NCI-H526 (cell line): Measurements from ENCODE around the gene LRRC49.
A peak's percentile ranks its signal among the peaks of the same experiment; 100 is the strongest.
"Not testable (repeated sequence)": the region's sequence is repeated elsewhere in the genome, so short reads cannot be mapped to it uniquely, and the experiment has no call there.

Experiments
- DNase-seq, 2 experiments: peaks; one replicate each; lab custom pipeline; 2025; lab: John Stamatoyannopoulos, UW

Gene LRRC49

GRCh38 chr15:70892002-70892911, at the start of gene LRRC49, which contains the start of gene THAP10:
LRRC49 (plus strand) TSS chr15:70892826; CDS start chr15:70892895, 69 bp downstream.
THAP10 (minus strand) TSS chr15:70892433; CDS start chr15:70892272, 161 bp downstream.
- DNase-seq: peak; percentile 97 to 98

- DNase-seq: no peak
Observed at GRCh38 chr15:70845602-70846360, 46.8 kb upstream of the LRRC49 start.

GRCh38 chr15:70851889-70852288, 40.7 kb upstream of the LRRC49 start:
- DNase-seq: no peak

DNA sequence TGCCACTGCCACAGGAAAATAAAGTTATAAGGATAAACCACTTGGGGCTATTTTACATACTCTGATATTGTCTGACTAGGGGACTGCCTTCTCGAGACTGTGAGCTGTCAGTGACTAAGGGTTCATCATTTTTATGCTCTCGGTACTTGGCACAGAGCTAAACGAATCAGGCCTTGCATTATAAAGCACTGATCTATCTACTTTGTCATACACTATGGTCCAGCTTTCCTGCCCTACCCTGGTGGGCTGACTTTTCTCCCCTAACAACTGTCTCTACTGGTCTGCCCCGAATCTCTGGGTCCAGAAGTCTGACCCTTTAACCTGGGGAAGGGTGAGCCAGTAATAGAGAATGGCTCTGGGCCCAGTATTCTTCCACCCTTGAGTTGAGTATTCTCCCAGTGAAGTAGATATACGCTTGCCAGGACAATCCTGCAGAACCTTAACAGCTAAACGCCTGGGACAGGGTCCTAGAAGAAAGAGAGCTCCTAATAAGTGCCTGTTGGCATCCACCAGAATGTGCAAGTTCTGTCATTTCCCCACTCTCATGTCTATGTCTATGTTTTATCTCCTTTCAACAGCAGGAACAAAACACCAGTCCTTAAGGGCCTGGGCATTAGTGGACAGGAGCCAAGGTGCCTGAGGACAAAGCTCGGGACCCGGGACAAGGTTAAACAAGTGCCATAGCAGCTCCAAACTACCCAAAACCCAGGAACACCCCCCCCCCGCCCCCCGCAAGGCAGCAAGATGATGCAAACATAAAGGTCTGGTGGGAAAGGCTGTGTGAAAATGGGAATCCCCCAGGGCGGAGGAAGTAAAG, 39.9 kb upstream of the LRRC49 start:
- DNase-seq: no peak

DNA sequence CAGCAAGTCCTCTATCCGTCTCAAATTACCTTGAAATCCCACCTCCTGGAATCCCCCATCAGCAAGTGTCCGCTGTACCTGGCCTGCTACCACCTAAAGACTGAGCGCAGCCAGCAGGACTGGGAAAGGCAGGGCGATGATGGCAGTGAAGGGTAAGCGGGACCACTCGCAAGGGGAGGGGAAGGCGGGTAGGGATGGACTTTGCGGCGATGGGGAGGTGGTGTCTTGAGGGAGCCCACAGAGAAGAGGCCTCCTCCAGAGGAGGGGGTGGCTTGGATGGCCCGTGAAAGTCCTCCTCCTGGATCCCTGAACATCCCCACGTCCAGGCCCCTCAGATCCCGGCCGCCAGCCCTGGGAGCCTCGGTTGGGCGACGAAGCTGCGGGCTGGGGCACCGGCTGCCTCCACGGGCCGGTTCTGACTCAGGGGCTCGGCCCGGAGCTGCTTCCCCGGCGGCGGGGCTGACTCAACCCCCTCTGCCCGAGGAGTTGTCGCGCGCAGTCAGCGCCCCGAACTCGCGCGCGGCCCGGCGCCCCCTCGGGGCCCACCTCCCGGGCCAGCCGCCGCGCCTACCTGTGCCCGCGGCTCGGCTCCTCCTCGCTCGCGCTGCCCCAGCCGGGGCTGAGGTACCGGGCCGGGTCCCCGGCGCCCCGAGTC, 39.2 kb upstream of the LRRC49 start:
- peak in 1 of 2 experiments; percentile 53 for DNase-seq

- DNase-seq: peak in 1 of 2 experiments; percentile 74
Observed at GRCh38 chr15:70853973-70854665, 38.5 kb upstream of the LRRC49 start, which contains the start of gene LARP6. LARP6 (minus strand) TSS chr15:70854157; CDS start chr15:70854088, 69 bp downstream.

DNA sequence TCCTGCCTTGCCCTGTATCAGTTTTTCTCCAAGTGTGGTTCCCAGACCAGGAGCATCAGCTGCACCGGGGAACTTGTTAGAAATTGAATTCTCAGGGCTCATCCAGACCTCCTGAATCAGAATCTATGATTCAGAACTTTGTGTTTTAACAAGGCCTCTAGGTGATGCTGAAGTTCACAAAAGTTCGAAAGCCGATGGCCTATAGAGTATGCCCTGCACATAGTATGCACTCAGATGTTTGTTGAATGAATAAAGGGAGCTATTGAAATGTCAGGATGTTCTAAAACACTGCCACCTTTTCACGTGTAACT, 38.0 kb upstream of the LRRC49 start:
- no peak for DNase-seq

DNA sequence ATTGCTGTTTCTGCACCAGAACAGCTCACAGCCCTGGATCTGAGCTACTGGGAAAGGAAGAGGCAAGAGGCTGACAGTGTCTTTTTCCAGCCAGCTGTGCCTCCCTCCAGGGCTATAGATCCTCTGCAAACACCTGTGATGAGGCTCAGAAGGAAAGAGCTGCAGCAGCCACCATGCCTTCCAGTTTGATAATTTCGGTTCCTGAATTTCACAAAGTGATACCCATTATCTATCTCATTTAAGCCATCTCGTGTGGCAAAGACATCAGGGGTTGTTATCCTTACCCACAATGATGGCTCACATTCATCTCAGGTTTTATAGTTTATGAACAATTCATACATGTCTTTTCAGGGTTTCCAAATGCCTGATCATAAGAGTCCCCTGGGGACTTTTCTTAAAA, 36.9 kb upstream of the LRRC49 start:
- no peak for DNase-seq

DNA sequence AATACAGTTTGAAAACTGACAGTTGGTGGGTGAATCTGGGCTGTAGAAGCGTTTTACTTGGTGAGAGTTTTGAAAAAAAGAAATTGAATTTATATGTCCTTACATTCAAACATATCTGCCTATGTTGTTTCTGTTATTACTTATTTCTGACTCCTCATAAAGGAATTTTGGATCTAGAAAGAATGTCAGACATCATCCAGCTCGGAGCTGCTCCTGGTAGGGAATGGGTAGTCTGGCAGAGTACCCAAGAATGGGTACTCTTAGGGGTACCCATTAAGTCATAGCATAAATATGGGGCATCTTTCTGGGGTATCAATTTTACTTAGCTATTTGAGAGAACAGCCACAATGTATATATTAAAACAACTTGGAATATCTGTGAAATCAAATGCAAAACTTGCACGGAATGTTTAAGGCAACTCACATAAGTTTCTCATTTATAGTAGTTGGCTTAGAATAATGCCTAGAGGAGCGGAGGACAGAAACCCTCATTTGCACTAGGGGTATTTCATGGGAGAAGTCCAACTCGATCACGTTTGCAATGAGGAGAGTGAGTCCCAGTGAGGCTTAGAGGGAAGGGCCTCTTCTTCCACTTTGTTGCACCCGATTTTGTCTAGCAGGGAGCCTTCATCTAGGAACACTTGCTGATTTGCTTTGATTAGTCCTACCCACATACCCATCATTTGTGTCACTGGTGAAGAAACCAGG, 36.3 kb upstream of the LRRC49 start:
- no peak for DNase-seq

DNA sequence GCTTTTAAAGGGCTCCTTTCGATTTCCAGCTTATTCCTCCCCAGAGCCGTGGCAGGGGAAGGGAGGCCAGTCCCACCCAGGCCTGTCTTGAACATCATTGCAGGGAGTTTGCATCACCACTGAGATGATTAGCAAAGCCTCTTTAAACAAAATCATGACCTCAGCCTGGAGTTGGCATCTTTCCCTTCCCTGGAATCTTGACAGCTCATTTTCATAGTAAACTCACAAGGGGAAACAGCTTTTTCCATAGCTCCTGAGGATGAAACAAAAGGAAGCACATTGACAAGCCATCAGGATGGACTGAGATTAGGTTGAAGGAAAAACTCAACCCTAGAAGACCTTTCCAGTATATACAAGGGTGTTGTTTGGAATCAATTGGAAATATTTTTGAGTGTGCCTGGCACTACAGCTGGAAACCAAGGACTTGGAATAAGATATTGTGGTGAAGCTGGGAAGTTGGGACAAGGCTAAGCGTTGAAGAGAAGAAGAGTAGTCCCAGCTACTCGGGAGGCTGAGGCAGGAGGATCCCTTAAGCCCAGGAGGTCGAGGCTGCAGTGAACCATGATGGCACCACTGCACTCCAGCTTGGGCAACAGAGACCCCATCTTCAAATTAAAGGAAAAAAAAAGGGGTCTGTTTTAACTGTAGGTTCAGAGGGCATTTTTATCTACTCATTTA, 35.6 kb upstream of the LRRC49 start:
- DNase-seq: no peak

GRCh38 chr15:70857562-70858285, 34.9 kb upstream of the LRRC49 start:
- DNase-seq: no peak

DNA sequence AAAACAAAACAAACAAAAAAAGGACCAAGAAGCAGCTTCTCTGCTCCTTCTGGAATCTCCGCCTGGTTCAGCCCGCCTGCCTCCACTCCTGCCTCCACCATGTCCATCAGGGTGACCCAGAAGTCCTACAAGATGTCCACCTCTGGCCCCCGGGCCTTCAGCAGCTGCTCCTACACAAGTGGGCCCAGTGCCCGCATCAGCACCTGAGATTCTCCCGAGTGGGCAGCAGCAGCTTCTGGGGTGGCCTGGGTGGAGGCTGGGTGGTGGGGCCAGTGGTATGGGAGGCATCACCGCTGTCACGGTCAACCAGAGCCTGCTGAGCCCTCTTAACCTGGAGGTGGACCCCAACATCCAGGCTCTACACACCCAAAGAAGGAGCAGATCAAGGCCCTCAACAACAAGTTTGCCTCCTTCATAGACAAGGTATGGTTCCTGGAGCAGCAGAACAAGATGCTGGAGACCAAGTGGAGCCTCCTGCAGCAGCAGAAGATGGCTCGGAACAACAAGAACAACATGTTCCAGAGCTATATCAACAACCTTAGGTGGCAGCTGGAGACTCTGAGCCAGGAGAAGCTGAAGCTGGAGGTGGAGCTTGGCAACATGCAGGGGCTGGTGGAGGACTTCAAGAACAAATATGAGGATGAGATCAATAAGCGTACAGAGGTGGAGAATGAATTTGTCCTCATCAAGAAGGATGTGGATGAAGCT, 33.9 kb upstream of the LRRC49 start:
- not testable (repeated sequence) for DNase-seq

GRCh38 chr15:70859322-70859908, 33.2 kb upstream of the LRRC49 start:
- no peak for DNase-seq

DNA sequence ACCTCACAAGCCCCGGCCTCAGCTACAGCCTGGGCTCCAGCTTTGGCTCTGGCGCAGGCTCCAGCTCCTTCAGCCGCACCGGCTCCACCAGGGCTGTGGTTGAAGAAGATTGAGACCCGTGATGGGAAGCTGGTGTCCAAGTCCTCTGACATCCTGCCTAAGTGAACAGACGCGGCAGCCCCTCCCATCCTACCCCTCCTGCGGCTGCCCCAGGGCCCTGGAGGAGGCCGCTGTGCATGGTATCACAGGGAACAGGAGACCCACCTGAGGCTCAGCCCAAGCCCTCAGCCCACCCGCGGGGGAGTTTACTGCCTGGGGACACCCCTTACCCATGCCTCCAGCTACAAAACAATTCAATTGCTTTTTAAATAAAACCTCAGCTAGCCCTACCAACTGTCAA, 32.6 kb upstream of the LRRC49 start:
- no peak for DNase-seq

DNA sequence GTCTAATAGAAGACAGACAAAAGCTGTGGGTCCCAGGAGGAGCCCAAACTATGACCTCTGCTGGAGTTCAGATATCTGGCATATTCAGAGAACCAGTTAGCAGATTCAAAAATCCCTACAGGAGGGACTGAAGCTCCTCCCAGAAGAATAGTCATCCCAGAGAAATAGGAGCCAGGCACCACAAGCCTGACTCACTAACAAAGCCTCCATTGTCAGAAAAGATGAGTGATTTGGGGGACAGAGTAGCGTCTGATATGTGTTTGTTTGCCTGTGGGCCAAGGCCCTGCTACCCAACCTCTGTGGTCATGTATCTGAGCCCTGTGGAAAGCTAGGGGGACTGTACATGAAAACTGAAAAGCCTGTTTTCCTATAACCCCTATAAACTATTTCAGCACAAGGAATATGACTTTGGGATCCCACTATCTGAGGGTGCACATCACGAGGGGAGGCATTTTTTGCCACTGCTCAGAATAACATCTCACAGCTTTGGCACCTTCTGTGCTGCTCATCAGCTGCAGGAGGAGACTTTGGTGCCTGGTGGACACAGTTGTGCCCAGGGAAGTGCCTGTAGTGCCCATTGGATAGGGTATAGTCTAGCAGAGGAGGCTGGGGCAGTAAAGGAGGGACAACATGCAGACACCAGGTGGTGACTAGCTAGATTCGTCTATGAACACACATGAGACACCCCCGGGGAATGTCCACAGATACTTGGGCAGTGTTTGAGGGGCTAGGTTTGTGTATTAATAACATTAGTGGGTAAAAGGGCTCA, 29.0 kb upstream of the LRRC49 start:
- DNase-seq: peak in 1 of 2 experiments; percentile 34

DNA sequence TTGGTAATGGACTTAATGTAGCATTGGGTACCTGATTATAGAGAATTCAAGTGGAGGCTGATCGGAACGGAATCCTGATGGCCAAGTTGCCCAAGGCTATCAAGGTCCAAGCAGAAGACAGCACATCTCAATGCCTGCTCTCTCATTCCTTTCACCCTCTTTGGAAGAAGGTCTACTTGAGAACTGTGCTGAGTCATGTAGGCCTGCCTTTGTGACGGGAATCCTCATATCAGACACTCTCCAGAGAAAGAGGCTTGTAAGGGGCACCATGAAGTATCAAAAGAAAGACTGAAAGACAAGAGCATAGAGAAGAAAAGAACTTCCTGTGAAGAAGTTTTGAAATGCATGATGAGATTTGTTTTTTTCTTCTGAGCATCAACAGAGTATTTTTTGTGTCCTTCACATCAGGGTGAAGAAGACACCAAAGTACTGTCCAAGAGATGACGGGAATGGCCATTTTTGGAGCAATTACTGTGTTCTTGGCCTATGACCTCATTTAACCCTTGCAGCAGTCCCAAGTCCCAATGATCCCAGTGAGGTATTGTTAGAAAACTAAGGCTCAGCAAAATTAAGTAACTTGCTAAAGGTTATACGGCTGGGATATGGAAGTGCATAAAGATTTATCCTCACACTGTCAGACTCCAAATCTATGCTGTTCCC, 25.5 kb upstream of the LRRC49 start:
- DNase-seq: no peak
